ENCODE results near the gene CRADD.

The CRADD gene

GRCh38 chr12:93642751-93643150 lies 34.4 kb upstream of the CRADD start:
- TF ChIP-seq CTCF (IDR thresholded peaks at IDR 0.05): no peak

- TF ChIP-seq CTCF (IDR thresholded peaks at IDR 0.05): no peak
These were observed 31.5 kb upstream of the CRADD start for GRCh38 chr12:93645702-93646101.

DNA sequence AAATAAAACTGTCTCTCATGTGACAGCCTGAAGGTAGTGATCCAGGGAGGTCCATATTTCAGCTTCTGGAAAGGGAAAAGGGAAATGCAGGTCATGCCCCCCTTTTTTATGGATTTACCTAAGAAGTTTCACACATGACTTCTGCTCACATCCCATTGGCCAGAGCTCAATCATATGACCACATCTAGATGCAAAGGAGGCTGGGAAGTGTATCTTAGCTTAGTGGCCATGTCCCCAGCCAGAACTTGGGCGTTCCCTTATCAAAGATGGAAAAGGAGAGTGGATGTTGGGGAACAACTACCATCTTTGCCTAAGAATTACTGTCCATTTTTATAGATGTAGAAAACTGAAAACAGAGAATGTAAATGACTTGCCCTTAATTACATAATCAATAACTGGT lies 26.5 kb upstream of the CRADD start:
- no peak for TF ChIP-seq CTCF (IDR thresholded peaks at IDR 0.05)

GRCh38 chr12:93653079-93653478 lies 24.1 kb upstream of the CRADD start:
- TF ChIP-seq CTCF (IDR thresholded peaks at IDR 0.05): no peak

DNA sequence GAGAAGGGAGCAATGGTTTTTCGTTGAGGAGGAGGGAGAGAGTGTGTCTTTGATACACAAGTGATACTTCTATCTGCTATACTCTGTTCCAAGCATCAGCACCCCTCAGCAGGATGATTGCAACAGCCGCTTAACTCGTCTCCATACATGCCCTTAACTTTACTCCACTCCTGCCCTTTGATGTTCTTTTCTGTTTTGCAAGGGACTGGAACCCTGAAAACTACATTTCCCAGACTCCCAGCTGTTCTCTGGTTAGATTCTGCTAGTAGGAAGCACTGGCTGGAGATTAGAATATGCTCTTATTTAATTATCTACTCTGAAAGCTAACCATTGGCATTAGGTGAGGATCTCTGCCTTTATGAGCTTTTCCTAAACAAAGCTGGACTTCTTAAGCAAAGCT lies 23.5 kb upstream of the CRADD start:
- no peak for TF ChIP-seq CTCF (IDR thresholded peaks at IDR 0.05)

GRCh38 chr12:93654421-93654820 lies 22.8 kb upstream of the CRADD start:
- no peak for TF ChIP-seq CTCF (IDR thresholded peaks at IDR 0.05)

DNA sequence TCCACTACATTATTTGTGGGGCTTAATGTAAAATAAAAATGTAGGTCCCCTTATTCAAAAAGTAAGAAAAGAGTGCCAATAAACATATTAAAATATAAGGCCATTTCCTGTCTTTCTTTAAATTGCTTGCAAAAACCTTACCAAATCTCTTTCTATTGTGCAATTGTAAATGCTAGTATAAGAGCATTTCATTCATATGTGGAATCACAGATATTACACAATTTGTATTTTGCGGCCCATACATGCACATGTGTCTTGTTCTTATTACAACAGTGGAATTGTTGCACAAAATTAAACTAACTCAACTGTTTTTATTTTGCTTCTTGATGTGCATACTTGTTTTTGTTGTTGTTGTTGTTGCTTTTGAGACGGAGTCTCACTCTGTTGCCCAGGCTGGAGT lies 20.1 kb upstream of the CRADD start:
- no peak for TF ChIP-seq CTCF (IDR thresholded peaks at IDR 0.05)

- TF ChIP-seq CTCF (IDR thresholded peaks at IDR 0.05): no peak
These were observed 16.2 kb upstream of the CRADD start for GRCh38 chr12:93661021-93661420.
